Suprapubic skin (tissue), 4 donors: ENCODE results near the gene BORCS5.

ENCODE experiments used
- EP300 ChIP-seq: sonication (generic); formaldehyde crosslinking; IDR thresholded peaks from one replicate; pipeline ENCODE4 v1.6.1; 2017; ENCODE audit warnings: antibody characterized with exemption
- POLR2AphosphoS5 ChIP-seq, 3 donors: sonication (generic); formaldehyde crosslinking; IDR thresholded peaks; one replicate each; pipeline ENCODE4 v1.6.1; 2017; ENCODE audit warnings: antibody characterized with exemption in 3 of 3
- TF ChIP-seq, protein P1 (sequence below), 2 donors: fragments of 200-600 bp in 1 of 2; fragments of 450-650 bp in 1 of 2; sonication (generic) in 1 of 2; IDR thresholded peaks; one replicate each; pipeline ENCODE4 v1.5.1; 2016 to 2019; ENCODE audit warnings: antibody characterized with exemption in 2 of 2, mild to moderate bottlenecking in 1 of 2, moderate library complexity in 1 of 2

DNA sequence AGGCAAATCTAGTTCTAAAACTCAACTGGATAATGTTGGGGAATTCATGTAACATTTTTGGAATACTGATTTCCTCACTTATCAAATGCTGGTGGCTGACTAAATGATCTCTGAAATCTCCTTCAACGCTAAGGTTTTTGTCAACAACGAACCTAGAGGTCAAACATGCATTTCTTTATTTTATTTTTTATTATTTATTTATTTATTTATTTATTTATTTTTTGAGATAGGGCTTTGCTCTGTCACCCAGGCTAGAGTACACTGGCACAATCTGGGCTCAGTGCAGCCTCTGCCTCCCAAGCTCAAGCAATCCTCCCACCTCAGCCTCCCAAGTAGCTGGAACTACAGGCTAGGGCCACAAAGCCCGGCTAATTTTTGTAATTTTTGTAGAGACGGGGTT, 141.3 kb downstream of the BORCS5 start:
- TF ChIP-seq, protein P1, sequence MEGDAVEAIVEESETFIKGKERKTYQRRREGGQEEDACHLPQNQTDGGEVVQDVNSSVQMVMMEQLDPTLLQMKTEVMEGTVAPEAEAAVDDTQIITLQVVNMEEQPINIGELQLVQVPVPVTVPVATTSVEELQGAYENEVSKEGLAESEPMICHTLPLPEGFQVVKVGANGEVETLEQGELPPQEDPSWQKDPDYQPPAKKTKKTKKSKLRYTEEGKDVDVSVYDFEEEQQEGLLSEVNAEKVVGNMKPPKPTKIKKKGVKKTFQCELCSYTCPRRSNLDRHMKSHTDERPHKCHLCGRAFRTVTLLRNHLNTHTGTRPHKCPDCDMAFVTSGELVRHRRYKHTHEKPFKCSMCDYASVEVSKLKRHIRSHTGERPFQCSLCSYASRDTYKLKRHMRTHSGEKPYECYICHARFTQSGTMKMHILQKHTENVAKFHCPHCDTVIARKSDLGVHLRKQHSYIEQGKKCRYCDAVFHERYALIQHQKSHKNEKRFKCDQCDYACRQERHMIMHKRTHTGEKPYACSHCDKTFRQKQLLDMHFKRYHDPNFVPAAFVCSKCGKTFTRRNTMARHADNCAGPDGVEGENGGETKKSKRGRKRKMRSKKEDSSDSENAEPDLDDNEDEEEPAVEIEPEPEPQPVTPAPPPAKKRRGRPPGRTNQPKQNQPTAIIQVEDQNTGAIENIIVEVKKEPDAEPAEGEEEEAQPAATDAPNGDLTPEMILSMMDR (IDR thresholded peaks at IDR 0.05) = no peak
- TF ChIP-seq POLR2AphosphoS5 (IDR thresholded peaks at IDR 0.05) = no peak
- no peak for TF ChIP-seq EP300
